ENCODE data around the gene UGT1A8. TPM values are rescaled to one million over a fixed set of nuclear protein-coding genes. Genes with fewer than 3 reads are reported as not detected.

UGT1A8 gene
- total RNA-seq, 1 donor from 2014 or later: not detected

GRCh38 chr2:233690444-233690843, 73.0 kb downstream of the UGT1A8 start:
- H3K36me3 ChIP-seq: no peaks in the 10 kb centered on the region
- H3K27me3 ChIP-seq: no peaks in the 10 kb centered on the region
- no peaks in the 10 kb centered on the region for H3K4me1 ChIP-seq
- no peak overlapping the region for H3K27ac ChIP-seq
- no peak overlapping the region for H3K4me3 ChIP-seq
- no peak for DNase-seq (ENCODE audit: low spot score in 2 of 2)
- no peaks in the 10 kb centered on the region for H3K9me3 ChIP-seq
- intact Hi-C loops (cut with DNase I): no loop called here
- no peak for TF ChIP-seq CTCF (IDR thresholded peaks at IDR 0.05)

- no peak for TF ChIP-seq CTCF (IDR thresholded peaks at IDR 0.05)
- intact Hi-C loops (cut with DNase I): no loop called here
- Histone ChIP-seq H3K27ac (no peak overlapping the region), H3K9me3 (no peaks in the 10 kb centered on the region), H3K27me3 (no peaks in the 10 kb centered on the region), H3K36me3 (no peaks in the 10 kb centered on the region), H3K4me1 (no peaks in the 10 kb centered on the region), H3K4me3 (no peak overlapping the region)
- DNase-seq (ENCODE audit: low spot score in 2 of 2): no peak
Observed at GRCh38 chr2:233691443-233692433, 74.3 kb downstream of the UGT1A8 start.

GRCh38 chr2:233692648-233693047, 75.2 kb downstream of the UGT1A8 start, which contains the start of gene UGT1A6:
Gene UGT1A6, plus strand, starts transcription at chr2:233692890. Its CDS starts 115 bp downstream, at chr2:233693005.
- no peaks in the 10 kb centered on the region for H3K27me3 ChIP-seq
- H3K9me3 ChIP-seq: no peaks in the 10 kb centered on the region
- H3K27ac ChIP-seq: no peak within 1 kb of the TSS
- intact Hi-C loops (cut with DNase I): no loop called here
- TF ChIP-seq CTCF (IDR thresholded peaks at IDR 0.05): no peak
- DNase-seq (ENCODE audit: low spot score in 2 of 2): no peak
- H3K36me3 ChIP-seq: no peaks in the 10 kb centered on the region
- H3K4me3 ChIP-seq: no peak within 1 kb of the TSS
- no peaks in the 10 kb centered on the region for H3K4me1 ChIP-seq

GRCh38 chr2:233693963-233694362, 76.5 kb downstream of the UGT1A8 start:
- no peaks in the 10 kb centered on the region for H3K4me1 ChIP-seq

GRCh38 chr2:233698740-233699139, 81.3 kb downstream of the UGT1A8 start:
- no peak overlapping the region for H3K4me3 ChIP-seq
- no peaks in the 10 kb centered on the region for H3K27me3 ChIP-seq
- no peak for TF ChIP-seq CTCF (IDR thresholded peaks at IDR 0.05)
- H3K36me3 ChIP-seq: no peaks in the 10 kb centered on the region
- H3K4me1 ChIP-seq: peaks cover 0 to 3% of the 10 kb centered on the region in 2 donors
- no peak overlapping the region for H3K27ac ChIP-seq
- H3K9me3 ChIP-seq: no peaks in the 10 kb centered on the region
- intact Hi-C loops (cut with DNase I): no loop called here
- no peak for DNase-seq (ENCODE audit: low spot score in 2 of 2)

More at GRCh38 chr2:233693963-233694362, 76.5 kb downstream of the UGT1A8 start:
- H3K9me3 ChIP-seq: no peaks in the 10 kb centered on the region
- no peak for TF ChIP-seq CTCF (IDR thresholded peaks at IDR 0.05)
- H3K4me3 ChIP-seq: no peak overlapping the region
- DNase-seq (ENCODE audit: low spot score in 2 of 2): no peak
- intact Hi-C loops (cut with DNase I): no loop called here
- H3K27ac ChIP-seq: no peak overlapping the region
- no peaks in the 10 kb centered on the region for H3K27me3 ChIP-seq
- no peaks in the 10 kb centered on the region for H3K36me3 ChIP-seq
